ENCODE measurements around the gene SLC13A2. TPM values are rescaled to one million over a fixed set of nuclear protein-coding genes. Genes with fewer than 3 reads are reported as not detected.
"Not testable (repeated sequence)": the region's sequence is repeated elsewhere in the genome, so short reads cannot be mapped to it uniquely, and the experiment has no call there.

The SLC13A2 gene
- total RNA-seq, 2 donors from 2014 or later: not detected

DNA sequence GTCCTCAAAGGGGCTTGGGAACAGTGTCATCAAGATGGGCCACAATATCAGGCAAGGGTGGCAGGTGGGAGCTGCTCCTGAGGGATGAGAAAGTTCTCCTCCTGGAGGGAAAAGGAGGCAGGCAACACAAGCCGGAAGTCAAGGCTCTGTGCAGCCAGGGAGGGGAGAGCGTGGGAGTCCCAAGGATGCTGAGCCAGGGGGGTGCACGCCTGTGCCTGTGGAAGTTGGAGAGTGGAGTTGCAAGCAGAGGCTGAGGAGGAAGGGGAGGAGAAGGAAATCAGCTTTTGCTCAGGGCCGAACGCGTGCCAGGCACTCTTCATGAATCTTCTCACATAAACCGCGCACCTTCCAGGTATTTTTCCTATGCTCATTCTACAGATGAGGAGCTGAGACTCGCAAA, 7.4 kb upstream of the SLC13A2 start:
- TF ChIP-seq, protein P1, sequence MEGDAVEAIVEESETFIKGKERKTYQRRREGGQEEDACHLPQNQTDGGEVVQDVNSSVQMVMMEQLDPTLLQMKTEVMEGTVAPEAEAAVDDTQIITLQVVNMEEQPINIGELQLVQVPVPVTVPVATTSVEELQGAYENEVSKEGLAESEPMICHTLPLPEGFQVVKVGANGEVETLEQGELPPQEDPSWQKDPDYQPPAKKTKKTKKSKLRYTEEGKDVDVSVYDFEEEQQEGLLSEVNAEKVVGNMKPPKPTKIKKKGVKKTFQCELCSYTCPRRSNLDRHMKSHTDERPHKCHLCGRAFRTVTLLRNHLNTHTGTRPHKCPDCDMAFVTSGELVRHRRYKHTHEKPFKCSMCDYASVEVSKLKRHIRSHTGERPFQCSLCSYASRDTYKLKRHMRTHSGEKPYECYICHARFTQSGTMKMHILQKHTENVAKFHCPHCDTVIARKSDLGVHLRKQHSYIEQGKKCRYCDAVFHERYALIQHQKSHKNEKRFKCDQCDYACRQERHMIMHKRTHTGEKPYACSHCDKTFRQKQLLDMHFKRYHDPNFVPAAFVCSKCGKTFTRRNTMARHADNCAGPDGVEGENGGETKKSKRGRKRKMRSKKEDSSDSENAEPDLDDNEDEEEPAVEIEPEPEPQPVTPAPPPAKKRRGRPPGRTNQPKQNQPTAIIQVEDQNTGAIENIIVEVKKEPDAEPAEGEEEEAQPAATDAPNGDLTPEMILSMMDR (conservative IDR thresholded peaks at IDR 0.05): no peak
- Histone ChIP-seq H3K27me3 (ENCODE audit: control insufficient read depth, insufficient read depth, low read length, poor library complexity, severe bottlenecking) (peaks cover 69% of the 10 kb centered on the region), H3K4me1 (ENCODE audit: control insufficient read depth, insufficient read depth, low read length) (peaks cover 26% of the 10 kb centered on the region), H3K4me3 (ENCODE audit: low read length) (peak overlapping the region; percentile 35), H3K9me3 (ENCODE audit: control insufficient read depth, low read length) (no peaks in the 10 kb centered on the region), H3K9ac (ENCODE audit: extremely low read depth, low read length, poor library complexity, severe bottlenecking) (no peak overlapping the region), H3K27ac (ENCODE audit: low read depth, low read length) (no peak overlapping the region), H3K36me3 (ENCODE audit: control insufficient read depth, insufficient read depth, low read length) (no peaks in the 10 kb centered on the region)
- H3K4me1 Mint-ChIP-seq: peaks cover 39% of the 10 kb centered on the region
- no peak overlapping the region for H3K27ac Mint-ChIP-seq
- no peaks in the 10 kb centered on the region for H3K36me3 Mint-ChIP-seq (ENCODE audit: low read depth)
- no peak for DNase-seq
- H3K4me3 Mint-ChIP-seq: peak overlapping the region; percentile 17
- WGBS, 2 experiments (ENCODE audit: insufficient coverage in 1 of 2, insufficient read length in 1 of 2): 81 to 92% methylated on average over 3 to 9 of the region's 9 CpGs
- H3K27me3 Mint-ChIP-seq (ENCODE audit: insufficient read depth): peaks cover 77% of the 10 kb centered on the region
- no peaks in the 10 kb centered on the region for H3K9me3 Mint-ChIP-seq

- Mint-ChIP-seq H3K4me1 (peaks cover 40% of the 10 kb centered on the region), H3K9me3 (no peaks in the 10 kb centered on the region), H3K36me3 (ENCODE audit: low read depth) (no peaks in the 10 kb centered on the region), H3K27ac (no peak overlapping the region), H3K4me3 (peak overlapping the region; percentile 17), H3K27me3 (ENCODE audit: insufficient read depth) (peaks cover 72% of the 10 kb centered on the region)
- DNase-seq: peak; percentile 85
- peaks cover 26% of the 10 kb centered on the region for H3K4me1 ChIP-seq (ENCODE audit: control insufficient read depth, insufficient read depth, low read length)
- TF ChIP-seq, protein P1 (conservative IDR thresholded peaks at IDR 0.05): peak; percentile 64
- WGBS, 2 experiments (ENCODE audit: insufficient coverage in 1 of 2, insufficient read length in 1 of 2): 58 to 64% methylated on average over 5 of the region's 5 CpGs
- H3K27me3 ChIP-seq (ENCODE audit: control insufficient read depth, insufficient read depth, low read length, poor library complexity, severe bottlenecking): peaks cover 70% of the 10 kb centered on the region
- H3K27ac ChIP-seq (ENCODE audit: low read depth, low read length): no peak overlapping the region
- H3K4me3 ChIP-seq (ENCODE audit: low read length): peak overlapping the region; percentile 59
- no peaks in the 10 kb centered on the region for H3K9me3 ChIP-seq (ENCODE audit: control insufficient read depth, low read length)
- H3K9ac ChIP-seq (ENCODE audit: extremely low read depth, low read length, poor library complexity, severe bottlenecking): no peak overlapping the region
- H3K36me3 ChIP-seq (ENCODE audit: control insufficient read depth, insufficient read depth, low read length): no peaks in the 10 kb centered on the region
These were observed 6.9 kb upstream of the SLC13A2 start for GRCh38 chr17:28466521-28467048.

- no peak overlapping the region for H3K27ac ChIP-seq (ENCODE audit: low read depth, low read length)
- H3K9ac ChIP-seq (ENCODE audit: extremely low read depth, low read length, poor library complexity, severe bottlenecking): no peak overlapping the region
- H3K36me3 Mint-ChIP-seq (ENCODE audit: low read depth): no peaks in the 10 kb centered on the region
- H3K36me3 ChIP-seq (ENCODE audit: control insufficient read depth, insufficient read depth, low read length): no peaks in the 10 kb centered on the region
- H3K27ac Mint-ChIP-seq: no peak overlapping the region
- no peaks in the 10 kb centered on the region for H3K9me3 ChIP-seq (ENCODE audit: control insufficient read depth, low read length)
- whole genome bisulfite sequencing, 2 experiments (ENCODE audit: insufficient coverage in 1 of 2, insufficient read length in 1 of 2): 94 to 95% methylated on average over 11 to 16 of the region's 17 CpGs
- H3K27me3 ChIP-seq (ENCODE audit: control insufficient read depth, insufficient read depth, low read length, poor library complexity, severe bottlenecking): peaks cover 70% of the 10 kb centered on the region
- H3K4me3 ChIP-seq (ENCODE audit: low read length): no peak overlapping the region
- peaks cover 74% of the 10 kb centered on the region for H3K27me3 Mint-ChIP-seq (ENCODE audit: insufficient read depth)
- no peaks in the 10 kb centered on the region for H3K9me3 Mint-ChIP-seq
- TF ChIP-seq, protein P1 (conservative IDR thresholded peaks at IDR 0.05): no peak
- no peak overlapping the region for H3K4me3 Mint-ChIP-seq
- DNase-seq: no peak
- H3K4me1 ChIP-seq (ENCODE audit: control insufficient read depth, insufficient read depth, low read length): peaks cover 26% of the 10 kb centered on the region
- peaks cover 40% of the 10 kb centered on the region for H3K4me1 Mint-ChIP-seq
These were observed 5.9 kb upstream of the SLC13A2 start for GRCh38 chr17:28467456-28468025.

DNA sequence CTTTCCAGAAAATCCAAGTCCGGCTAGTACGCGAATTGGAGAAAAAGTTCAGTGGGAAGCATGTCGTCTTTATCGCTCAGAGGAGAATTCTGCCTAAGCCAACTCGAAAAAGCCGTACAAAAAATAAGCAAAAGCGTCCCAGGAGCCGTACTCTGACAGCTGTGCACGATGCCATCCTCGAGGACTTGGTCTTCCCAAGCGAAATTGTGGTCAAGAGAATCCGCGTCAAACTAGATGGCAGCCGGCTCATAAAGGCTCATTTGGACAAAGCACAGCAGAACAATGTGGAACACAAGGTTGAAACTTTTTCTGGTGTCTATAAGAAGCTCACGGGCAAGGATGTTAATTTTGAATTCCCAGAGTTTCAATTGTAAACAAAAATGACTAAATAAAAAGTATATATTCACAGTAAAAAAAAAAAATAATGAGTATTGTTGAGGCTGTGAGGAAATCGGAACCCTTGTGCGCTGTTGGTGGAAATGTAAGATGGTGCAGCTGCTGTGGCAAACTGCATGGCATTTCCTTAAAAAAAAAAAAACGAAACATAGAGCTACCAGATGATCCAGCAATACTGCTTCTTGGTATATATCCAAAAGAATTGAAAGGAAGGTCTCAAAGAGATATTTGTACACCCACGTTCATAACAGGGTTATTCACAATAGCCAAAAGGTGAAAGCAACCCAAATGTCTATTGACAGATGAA, 5.3 kb upstream of the SLC13A2 start:
- H3K36me3 ChIP-seq (ENCODE audit: control insufficient read depth, insufficient read depth, low read length); H3K4me3 ChIP-seq (ENCODE audit: low read length); H3K36me3 Mint-ChIP-seq (ENCODE audit: low read depth); H3K27ac Mint-ChIP-seq; H3K9me3 Mint-ChIP-seq; H3K4me3 Mint-ChIP-seq; H3K27ac ChIP-seq (ENCODE audit: low read depth, low read length); H3K9me3 ChIP-seq (ENCODE audit: control insufficient read depth, low read length); DNase-seq; H3K9ac ChIP-seq (ENCODE audit: extremely low read depth, low read length, poor library complexity, severe bottlenecking): not testable (repeated sequence)
- peaks cover 40% of the 10 kb centered on the region for H3K4me1 Mint-ChIP-seq
- WGBS, 2 experiments (ENCODE audit: insufficient coverage in 1 of 2, insufficient read length in 1 of 2): 92 to 94% methylated on average over 11 to 16 of the region's 20 CpGs
- peaks cover 64% of the 10 kb centered on the region for H3K27me3 ChIP-seq (ENCODE audit: control insufficient read depth, insufficient read depth, low read length, poor library complexity, severe bottlenecking)
- H3K27me3 Mint-ChIP-seq (ENCODE audit: insufficient read depth): peaks cover 68% of the 10 kb centered on the region
- H3K4me1 ChIP-seq (ENCODE audit: control insufficient read depth, insufficient read depth, low read length): peaks cover 29% of the 10 kb centered on the region

Measured in endodermal cell (in vitro differentiated cells).